HTR-8/SVneo (cell line): ENCODE data around the gene NR2F6.
A peak's percentile ranks its signal among the peaks of the same experiment; 100 is the strongest.

Experiments
- DNase-seq: peaks from one replicate; pipeline ENCODE4 v3.0.0; 2011; ENCODE audit warnings: low spot score, mixed read lengths; ENCODE audit not compliant: insufficient read length
- FAIRE-seq: peaks from 2 replicates; lab custom pipeline; 2011; peaks lifted over from hg19 to GRCh38; lab: Jason Lieb, UNC

NR2F6 gene

DNA sequence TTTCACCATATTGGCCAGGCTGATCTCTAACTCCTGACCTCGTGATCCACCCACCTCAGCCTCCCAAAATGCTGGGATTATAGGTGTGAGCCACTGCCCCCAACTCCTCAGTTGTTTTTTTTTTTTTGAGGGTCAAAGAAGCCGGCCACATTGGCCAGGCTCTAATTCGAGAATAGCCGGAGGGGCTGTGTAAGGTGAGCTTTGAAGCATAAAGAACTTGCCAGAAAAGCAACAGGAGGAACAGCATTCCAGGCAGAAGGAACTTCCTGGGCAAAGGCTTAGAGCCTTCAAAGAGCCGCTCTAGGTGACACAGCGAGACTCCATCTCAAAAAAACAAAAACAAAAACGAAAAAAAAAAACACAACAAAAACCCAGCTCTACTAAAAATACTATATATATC lies 20.3 kb upstream of the NR2F6 start:
- DNase-seq (no peak), FAIRE-seq (no peak)

DNA sequence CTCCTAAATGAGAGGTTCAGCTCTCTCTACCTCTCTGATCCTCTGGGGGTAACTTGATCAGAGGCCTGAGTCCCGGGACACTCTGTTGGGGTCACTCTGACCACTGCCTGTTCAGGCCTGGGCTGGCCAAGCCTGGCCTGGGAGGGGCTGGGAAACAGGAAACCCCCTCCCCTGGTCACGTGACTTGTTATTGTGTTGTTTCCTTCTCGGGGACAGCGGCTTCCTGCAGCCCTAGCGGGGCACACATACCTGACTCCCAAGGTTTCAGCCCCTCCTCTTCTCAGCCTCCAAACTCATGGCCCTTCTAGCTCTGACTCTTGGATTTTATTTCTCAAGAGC lies 18.9 kb upstream of the NR2F6 start, which contains the start of gene USHBP1:
Gene USHBP1, minus strand, starts transcription at position 105 of the 339 bp plus-strand sequence. CDS start 446 bp downstream, outside the sequence.
- FAIRE-seq (no peak), DNase-seq (no peak)

DNA sequence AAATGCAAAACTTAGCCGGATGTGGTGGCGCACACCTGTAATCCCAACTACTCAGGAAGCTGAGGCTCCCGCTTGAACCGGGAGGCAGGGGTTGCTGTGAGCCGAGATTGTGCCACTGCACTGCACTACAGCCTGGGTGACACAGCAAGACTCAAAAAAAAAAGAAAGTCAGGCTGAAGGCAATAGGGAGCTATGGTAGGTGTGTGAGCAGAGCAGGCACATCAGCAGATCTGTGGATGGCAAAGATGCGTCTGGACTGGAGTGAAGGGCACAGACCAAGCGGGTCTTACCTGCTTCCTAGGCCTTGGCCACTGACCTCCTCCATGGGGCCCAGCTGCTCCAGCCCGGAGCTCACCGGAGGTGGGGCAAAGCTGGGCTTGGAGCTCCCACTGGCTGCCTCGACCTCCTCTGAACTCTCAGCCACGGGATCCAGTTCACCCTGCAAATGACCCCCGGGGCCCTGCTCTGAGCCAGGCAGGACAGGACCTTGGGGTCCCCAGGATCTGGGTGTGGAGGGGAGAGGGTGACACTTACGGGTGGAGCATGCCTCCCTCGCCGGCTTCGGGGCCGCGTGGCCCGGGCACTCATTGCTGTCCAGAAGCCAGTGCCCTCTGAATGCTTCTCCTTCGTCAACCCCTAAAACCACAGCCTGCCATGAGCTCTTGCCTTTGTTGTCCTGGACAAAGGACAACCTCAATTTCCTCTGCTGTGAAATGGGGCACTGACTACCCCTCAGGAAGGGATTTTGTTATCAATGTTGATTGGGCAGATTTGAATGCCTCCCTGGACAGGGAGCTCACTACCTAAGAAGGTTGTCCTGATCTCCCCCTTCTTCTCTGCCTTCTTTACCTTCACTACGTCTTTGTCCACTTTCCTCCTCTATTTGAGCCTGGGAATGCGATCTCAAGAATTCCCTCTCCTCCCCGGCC lies 18.3 kb upstream of the NR2F6 start:
- FAIRE-seq (no peak), DNase-seq (no peak)

DNA sequence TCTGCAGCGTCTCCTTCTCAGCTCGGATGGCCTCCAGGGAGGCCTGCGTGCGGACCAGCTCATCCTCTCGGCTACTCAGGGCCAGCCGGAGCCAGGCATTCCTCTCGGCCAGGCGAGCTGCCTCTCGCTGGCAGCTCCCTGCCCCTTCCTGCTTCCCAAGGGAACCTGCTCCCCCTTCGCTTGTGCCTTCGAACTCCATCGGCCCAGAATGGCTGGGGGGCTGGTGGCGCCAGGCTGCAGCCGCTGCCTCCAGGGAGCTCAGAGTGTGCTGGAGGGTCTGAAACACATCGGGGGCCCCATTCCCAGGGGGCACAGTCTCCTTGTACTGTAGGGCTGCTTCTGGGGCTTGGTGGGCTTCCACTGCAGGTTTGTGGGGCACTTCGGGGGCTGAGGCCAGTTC lies 16.8 kb upstream of the NR2F6 start:
- no peak for FAIRE-seq

DNA sequence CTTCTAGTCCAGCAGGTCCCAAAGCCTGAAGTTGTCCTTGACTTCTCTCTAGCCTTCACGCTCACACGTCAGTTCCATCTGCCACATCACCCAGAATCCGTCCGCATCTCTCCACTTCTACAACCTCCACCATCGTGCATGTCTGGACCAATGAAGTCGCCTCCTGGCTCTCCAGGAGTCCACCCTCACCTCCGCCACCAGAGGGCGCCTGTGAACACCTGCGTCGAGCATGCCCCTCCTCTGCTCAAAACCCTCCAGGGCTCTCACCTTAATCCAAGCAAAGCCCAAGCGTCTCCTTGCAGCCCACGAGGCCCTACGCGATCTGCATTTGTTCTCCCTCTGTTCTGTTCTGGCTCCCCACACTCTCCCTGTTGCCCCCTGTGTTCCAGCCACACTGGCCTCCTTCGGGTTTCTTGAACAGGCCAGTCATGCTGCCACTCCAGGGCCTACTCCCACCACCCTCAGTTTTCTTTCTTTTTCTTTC lies 15.2 kb upstream of the NR2F6 start:
- FAIRE-seq (peak; percentile 65), DNase-seq (peak; percentile 89)

More for the DNA sequence above, 16.8 kb upstream of the NR2F6 start:
- DNase-seq, result no peak

DNA sequence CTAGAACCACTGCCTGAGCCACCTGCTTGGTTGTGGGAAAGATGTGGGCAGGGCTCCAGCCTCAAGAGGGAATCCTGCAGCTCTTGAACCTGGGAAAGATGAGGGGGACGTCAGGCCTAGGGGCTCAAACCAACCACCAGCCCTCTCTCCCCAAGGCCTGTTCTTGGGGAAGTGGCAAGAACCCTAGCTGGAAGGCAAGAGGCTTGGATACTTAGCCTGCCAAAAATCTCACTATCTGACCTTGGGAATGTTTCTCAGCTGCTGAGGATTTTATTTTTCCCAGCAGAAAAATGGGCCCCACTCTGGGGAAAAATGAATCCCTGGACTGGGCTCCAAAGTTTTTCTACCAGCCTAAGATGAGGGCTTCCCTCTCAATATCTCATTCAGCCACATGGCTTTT lies 14.2 kb upstream of the NR2F6 start:
- FAIRE-seq, result no peak
- DNase-seq, result no peak

DNA sequence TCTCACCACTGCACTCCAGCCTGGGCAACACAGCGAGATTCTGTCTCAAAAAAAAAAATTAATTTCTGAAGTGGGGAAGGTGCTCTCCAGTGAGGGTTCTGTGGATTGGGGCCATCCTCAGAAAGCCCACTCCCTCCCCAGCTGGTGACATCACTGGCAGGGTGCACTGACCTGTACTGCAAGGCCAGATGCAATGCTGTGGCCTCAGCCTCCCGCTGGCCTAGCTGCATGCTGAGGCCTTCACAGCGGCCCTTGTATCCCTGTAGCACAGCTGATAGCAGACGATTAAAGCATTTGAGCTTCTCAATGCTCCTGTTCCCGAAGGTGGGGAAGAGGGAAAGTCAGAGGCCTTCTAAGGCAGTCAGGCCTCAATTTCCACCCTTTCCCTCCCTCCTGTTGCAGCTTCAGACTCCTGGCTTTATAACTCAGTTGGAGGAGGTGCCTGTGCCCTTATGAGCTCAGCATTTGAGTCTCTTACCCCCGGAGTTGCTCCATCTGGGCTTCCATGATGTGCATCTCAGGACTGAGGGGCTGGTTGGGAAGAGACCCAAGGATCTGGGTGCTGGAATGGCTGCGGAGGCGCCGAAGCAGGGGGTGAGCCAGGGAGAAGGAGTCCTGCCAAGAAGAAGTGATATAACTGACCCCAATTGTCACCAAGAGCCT lies 13.5 kb upstream of the NR2F6 start:
- DNase-seq (no peak), FAIRE-seq (no peak)

DNA sequence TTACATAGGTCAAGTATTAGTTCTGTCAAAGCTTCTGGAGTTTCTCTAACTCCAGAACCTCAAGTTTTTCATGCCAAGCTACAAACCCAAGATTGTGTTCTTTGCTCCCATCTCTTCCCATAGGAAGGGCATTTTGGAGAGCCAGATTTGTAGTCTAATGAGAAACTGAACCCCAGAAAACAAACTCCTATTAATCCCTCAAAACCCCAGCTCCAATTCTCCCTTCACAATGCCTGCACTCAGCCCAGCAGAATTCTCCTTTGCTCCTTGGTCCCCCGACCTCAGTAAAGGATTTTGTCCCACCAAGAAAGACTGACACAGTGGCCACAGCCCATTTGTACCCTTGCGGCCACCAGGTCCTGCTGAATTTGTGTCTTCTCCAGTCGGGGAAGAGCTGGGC lies 10.4 kb upstream of the NR2F6 start:
- FAIRE-seq (no peak), DNase-seq (no peak)

DNA sequence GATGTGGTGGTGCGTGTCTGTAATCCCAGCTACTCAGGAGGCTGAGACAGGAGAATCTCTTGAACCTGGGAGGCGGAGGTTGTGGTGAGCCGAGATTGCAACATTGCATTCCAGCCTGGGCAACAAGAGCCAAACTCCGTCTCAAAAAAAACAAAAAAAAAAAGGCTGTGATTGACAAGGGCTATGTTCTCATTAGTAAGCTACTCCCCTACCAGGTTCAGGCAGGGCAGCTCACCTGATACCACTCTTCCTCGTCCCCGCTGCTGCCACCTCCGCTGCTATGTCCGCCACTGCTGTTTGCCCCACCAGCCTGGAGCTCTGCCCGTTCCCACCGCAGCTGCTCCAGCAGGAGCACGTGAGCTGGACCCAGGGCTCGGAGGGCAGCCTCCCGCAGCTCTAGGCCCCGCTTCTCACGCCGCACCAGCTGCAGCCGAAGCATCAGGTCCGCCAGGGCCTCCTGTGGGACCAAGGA lies 9.5 kb upstream of the NR2F6 start:
- no peak for FAIRE-seq
- no peak for DNase-seq

DNA sequence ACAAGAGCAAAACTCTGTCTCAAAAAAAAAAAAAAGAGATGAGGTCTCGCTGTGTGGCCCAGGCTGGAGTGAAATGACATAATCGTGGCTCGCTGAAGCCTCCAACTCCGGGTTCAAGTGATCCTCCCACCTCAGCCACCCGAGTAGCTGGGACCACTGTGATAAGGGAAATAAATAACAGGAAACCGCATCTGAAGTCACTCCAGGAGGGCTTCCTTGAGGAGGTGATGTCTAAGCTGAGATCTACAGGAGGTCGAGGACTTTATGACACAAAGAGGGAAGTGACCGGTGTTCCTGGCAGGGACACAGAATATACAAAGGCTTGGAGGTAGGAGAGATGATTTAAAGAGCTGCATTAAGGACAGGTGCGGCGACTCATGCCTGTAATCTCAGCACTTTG lies 8.9 kb upstream of the NR2F6 start:
- DNase-seq (no peak), FAIRE-seq (no peak)

DNA sequence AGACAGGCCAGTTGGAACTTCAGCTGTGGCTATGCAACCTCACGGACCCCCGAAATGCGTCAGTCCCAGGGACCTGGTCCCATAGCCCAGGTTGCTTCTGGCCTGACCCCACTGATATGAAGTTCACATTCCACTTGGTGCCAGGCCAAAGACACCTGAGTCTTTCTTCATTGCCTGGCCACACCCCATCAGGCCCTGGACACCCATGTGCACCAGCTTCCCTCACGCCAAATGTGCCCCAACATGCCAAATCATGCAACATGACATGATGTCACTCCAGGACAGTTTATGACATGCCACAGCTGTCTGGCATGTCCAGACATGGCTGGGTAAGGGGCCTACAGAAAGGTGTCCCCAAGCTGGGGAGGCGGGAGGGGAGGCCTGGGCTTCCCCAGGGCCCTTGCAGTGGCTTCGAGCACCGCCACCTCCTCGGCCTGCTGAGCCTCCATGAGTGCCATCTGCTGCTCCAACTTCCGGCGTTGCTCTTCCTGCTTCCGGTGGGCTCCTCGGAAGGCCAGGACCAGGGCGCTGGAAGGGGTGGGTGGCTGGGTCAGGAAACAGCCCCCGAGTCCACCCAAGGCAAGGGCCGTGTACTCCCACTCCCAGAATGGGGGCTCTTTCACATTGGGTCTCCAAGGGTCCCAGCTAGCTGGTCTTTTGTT lies 4.3 kb upstream of the NR2F6 start:
- no peak for DNase-seq

DNA sequence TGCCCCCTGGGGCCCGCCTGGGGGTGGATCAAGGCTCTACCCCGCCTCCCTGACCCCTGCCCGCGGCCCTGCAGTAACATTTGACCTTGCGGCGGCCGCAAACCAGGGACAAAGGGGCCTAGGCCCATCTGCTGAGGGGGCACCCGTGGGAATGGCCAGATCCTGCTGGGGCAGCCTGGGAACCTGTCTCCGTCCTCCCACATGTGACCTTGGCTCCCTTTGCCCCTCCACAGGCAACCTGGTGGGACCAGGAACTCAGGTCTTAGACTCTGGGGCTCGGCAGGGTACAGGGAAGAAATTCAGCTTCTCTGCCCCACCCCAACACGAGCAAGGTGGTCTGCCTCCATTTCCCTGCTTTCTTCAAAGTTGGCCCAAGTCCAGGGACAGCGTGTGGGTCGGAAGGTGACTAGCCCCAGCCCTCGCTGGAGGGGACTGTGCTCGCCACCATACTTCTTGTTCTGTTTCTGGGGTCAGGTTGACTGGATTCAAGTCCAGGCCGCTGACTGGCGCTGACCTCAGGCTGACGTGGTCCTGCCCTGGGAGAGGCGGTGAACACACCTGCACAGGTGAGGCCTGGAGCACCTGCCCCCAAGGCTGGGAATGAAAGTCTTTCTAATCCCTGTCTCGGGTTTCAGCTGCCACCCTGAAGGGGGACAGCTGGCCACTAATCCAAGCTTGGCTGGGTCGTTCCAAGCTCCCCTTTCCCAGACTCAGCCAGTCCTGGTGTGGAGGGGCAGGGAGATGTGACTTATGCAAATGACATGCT lies 2.5 kb upstream of the NR2F6 start:
- DNase-seq (no peak), FAIRE-seq (peak; percentile 73)

More for the DNA sequence above, 4.3 kb upstream of the NR2F6 start:
- peak; percentile 84 for FAIRE-seq

DNA sequence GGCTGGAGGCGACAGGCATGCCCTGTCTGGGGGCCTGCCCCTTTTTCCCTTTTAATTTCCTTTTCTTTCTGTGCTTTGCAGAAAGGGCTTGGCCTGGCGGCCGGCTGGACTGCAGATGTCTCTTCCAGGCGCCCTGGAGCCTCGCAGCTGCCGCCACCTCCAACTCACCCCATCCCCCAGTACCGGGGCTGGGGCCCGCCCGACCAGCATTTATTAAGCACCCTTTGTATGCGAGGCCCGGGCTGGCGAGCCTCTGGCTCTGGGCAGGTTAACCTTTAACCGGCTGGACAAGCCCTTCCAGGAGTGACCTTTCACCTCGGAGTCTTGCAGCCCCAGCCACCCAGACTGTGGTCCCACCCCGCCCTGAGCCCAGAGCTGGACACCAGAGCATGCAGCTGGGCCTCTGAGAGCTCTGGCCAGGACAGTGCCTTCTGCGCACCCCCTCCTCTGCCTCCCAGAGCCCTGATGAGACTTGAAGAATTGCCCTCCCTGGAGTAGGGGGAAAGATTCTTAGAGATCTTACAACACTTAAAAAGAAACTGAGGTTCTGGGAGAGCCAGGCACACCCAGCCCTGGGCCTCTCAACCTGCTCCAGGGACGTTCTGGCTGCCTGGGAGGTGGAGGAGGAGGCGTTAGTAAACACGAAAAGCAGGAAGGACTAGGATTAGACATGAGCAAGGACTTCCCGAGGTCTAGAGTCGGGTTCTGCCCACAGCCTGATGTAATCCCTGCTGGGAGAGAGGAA lies 1.1 kb upstream of the NR2F6 start:
- FAIRE-seq, result no peak
- DNase-seq, result no peak

DNA sequence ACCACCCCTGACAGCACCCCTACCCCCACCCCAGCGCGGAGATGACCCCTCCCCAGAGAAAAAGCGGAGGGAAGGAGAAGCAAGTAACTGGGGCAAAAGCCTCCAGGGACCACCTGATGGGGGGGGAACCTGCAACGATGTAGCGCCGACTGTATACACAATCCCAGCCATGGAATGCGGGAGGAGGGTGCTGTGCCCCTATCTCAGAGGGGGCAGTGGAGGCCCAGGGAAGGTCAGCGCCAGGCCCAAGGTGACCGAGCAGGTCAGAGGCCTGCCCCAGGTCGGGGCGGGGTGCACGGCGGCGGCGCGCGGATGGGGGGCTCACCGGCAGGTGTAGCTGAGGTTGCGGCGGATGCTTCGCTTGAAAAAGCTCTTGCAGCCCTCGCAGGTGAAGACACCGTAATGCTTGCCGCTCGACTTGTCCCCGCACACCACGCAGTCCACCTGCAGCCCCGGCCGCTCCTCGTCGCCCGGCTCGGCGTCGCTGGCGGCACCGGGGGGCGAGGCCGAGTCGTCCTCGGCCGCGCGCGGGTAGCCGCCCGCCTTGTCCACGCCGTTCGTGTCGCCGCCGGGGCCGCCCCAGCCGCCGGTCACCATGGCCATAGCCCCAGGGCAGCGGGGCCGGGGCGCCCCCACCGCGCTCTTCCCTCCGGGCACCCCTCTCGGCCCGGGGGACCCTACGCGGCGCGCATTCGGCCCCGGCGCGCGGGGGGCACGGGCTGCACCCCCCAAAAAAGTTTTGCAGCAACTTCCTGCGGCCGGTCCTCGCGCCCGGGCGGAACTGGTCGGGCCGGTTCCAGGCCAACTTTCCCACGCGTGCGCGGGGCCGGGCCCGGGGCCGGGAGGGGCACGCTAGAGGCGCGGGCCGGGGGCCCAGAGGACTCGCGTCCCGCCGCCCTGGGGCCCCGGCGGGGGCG lies 843 bp downstream of the NR2F6 start:
- no peak for DNase-seq
- peak; percentile 16 for FAIRE-seq

DNA sequence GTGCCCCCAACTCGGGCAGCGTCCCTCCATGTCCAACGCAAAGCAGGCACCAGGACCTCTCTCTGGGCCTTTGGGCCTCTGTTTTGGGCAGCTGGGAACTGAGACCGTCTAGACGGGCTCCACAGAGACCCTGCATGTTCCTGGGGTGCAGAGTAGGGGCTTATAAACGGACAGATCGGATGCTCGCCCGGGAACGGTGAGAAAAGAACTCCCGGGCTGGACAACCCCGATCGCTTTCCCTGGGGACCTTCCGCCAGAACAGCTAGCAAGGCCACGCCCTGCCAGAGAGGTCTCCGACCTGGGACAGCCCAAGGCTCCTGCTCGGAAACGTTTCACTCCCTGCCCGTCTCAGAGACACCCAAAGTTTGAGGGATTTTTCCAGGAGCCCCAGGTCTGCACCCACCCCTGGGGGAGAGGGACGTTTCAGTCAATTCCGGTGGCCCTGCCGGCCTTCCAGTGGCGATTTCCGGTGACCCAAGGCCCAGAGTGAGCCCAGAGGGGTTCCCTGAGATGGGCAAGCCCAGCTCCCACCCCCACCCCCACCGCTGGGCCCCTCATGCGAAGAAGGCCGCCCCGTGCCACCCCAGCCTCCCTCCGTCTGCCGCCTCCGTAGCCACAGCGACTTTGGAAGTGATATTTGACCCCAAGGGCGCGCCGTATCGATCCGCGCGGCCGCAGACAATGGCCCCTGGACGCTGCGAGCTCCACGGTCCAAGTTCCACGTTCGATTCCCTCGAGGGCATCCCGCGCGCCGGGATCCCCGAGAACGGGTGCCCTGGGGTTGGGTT lies 1.7 kb downstream of the NR2F6 start:
- FAIRE-seq (no peak), DNase-seq (no peak)

DNA sequence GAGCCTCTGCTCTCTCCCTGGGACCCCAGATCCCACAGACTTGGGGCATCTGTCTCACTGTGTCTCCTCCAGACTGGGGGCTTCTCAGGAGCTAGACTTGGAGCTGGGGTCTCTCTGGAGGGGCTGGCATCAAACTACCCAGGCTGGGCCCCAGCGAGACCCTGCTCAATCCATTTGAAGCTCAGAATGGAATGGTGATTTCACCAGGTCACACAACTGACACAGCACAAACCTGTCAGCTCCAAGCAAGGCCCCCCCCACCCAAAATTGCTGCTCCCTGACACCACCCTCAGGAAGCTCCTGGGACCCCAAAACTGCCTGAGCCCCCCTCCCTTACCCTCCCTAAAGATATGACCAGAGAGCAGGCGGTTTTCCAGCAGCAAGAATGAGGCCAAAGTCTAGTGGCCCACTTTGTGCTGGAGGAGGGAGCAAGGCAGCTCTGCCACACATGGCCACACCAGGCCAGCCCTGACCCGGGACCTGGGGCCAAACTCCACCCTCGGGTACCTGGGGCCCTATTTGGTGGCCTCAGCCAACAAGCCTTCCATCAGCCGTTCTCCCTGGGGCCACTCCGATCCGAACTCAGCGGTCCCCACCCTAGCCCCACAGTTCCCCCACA lies 2.4 kb downstream of the NR2F6 start:
- DNase-seq, result no peak
- FAIRE-seq, result no peak
